HepG2 (cell line): ENCODE results near the gene MOCS1. TPM values are rescaled to one million over a fixed set of nuclear protein-coding genes. Genes with fewer than 3 reads are reported as not detected.

Experiments
- ATAC-seq: fragments of 200-7000 bp; cut with Tn5 transposase; 3 replicates; pipeline ENCODE4 v1.9.1; 2020; ENCODE audit warnings: mild to moderate bottlenecking, moderate library complexity
- BruUV-seq: library from RNA; stranded (reverse); fragments of 400-500 nt; replicated peaks from 2 replicates; lab custom pipeline; 2021; lab: Mats Ljungman, UMichigan
- CTCF ChIA-PET: fragments of 300-600 bp; formaldehyde crosslinking; extraction: SDS; loops from one replicate; lab custom pipeline; 2021; ENCODE audit warnings: low total read pairs, inconsistent platforms, low intra/inter-chr PET ratio; lab: Yijun Ruan, JAX
- POLR2A ChIA-PET: fragments of 350-600 bp; sonication (Branson Sonifier 250); formaldehyde crosslinking; loops from one replicate; lab custom pipeline; 2020; ENCODE audit warnings: antibody characterized with exemption, inconsistent platforms; lab: Yijun Ruan, JAX
- DNase-seq: peaks from one replicate; pipeline ENCODE4 v3.0.0-alpha.2; 2015; ENCODE audit warnings: low spot score
- FAIRE-seq: peaks from 3 replicates; lab custom pipeline; 2011; peaks lifted over from hg19 to GRCh38; lab: Jason Lieb, UNC
- H2AFZ ChIP-seq: one replicate; pipeline ENCODE4 v1.6.1; 2011; ENCODE audit warnings: low read length, inconsistent platforms
- H3K27ac ChIP-seq: fragments of 300-600 bp; 3 replicates; pipeline ENCODE4 v1.8.0; 2011; ENCODE audit warnings: mixed run types, mild to moderate bottlenecking, mixed read lengths, low read length, inconsistent platforms; ENCODE audit not compliant: insufficient read depth; ENCODE audit errors: extremely low read length
- H3K27me3 ChIP-seq, 2 experiments: fragments of 200-600 bp in 1 of 2; 2 replicates in 1 of 2; 3 replicates in 1 of 2; pipeline versions ENCODE4 v1.6.0 to v1.8.0; 2011; ENCODE audit warnings: low read length in 2 of 2, mild to moderate bottlenecking in 2 of 2, moderate library complexity in 2 of 2, inconsistent platforms in 1 of 2; ENCODE audit not compliant: insufficient read depth in 2 of 2, control insufficient read depth in 1 of 2
- H3K36me3 ChIP-seq, 2 experiments: fragments of 200-600 bp in 1 of 2; replicated peaks in 1 of 2; 2 replicates in 1 of 2; 3 replicates in 1 of 2; pipeline versions ENCODE4 v1.5.1 to v1.8.0; 2011; ENCODE audit warnings: low read length in 2 of 2, inconsistent platforms in 1 of 2; ENCODE audit not compliant: insufficient read depth in 2 of 2, control insufficient read depth in 1 of 2
- H3K4me1 ChIP-seq: 2 replicates; pipeline ENCODE4 v1.5.1; 2012; ENCODE audit warnings: low read length, inconsistent platforms; ENCODE audit not compliant: insufficient read depth
- H3K4me2 ChIP-seq: 2 replicates; pipeline ENCODE4 v1.6.0; 2011; ENCODE audit warnings: low read depth, low read length, inconsistent platforms
- H3K4me3 ChIP-seq, 3 experiments: fragments of 200-600 bp in 1 of 3; sonication (generic), shearing (Covaris generic) in 1 of 3; replicated peaks in 1 of 3; 2 replicates each; pipeline ENCODE4 v1.5.1; 2011 to 2016; ENCODE audit warnings: low read length in 3 of 3, inconsistent platforms in 2 of 3, low read depth in 2 of 3, mild to moderate bottlenecking in 2 of 3, control low read depth in 1 of 3, mixed read lengths in 1 of 3; ENCODE audit not compliant: insufficient read depth in 1 of 3
- H3K79me2 ChIP-seq: one replicate; pipeline ENCODE4 v1.6.1; 2011; ENCODE audit warnings: low read length, inconsistent platforms; ENCODE audit not compliant: insufficient read depth
- H3K9ac ChIP-seq: 2 replicates; pipeline ENCODE4 v1.6.0; 2011; ENCODE audit warnings: mild to moderate bottlenecking, low read depth, low read length, inconsistent platforms; ENCODE audit not compliant: insufficient read depth
- H3K9me3 ChIP-seq: 2 replicates; pipeline ENCODE4 v1.5.1; 2012; ENCODE audit warnings: mild to moderate bottlenecking, low read length
- H4K20me1 ChIP-seq: 2 replicates; pipeline ENCODE4 v1.6.0; 2011; ENCODE audit warnings: inconsistent platforms, mild to moderate bottlenecking, low read length, moderate library complexity; ENCODE audit not compliant: insufficient read depth
- HMG20B ChIP-seq: conservative IDR thresholded peaks from 2 replicates; pipeline ENCODE4 v1.6.1; 2016; ENCODE audit warnings: missing genetic modification reagents, missing compliant biosample characterization
- SALL2 ChIP-seq: sonication (generic); formaldehyde crosslinking; IDR thresholded peaks from 2 replicates; pipeline ENCODE4 v1.8.1; 2023; ENCODE audit warnings: mild to moderate bottlenecking, missing genetic modification reagents, inconsistent platforms
- ZNF160 ChIP-seq: sonication (generic); formaldehyde crosslinking; IDR thresholded peaks from 2 replicates; pipeline ENCODE4 v1.8.0; 2022; ENCODE audit warnings: mild to moderate bottlenecking, inconsistent platforms, missing genetic modification reagents
- ZNF558 ChIP-seq: sonication (generic); formaldehyde crosslinking; IDR thresholded peaks from 2 replicates; pipeline ENCODE4 v1.9.0; 2022; ENCODE audit warnings: mild to moderate bottlenecking, missing genetic modification reagents, borderline replicate concordance
- WGBS: methylation state at CpG from one replicate; pipeline ENCODE4 v1.1.6; 2017; ENCODE audit warnings: low lambda C conversion rate; 5-methylcytosine and 5-hydroxymethylcytosine counted together
- in situ Hi-C: cut with HindIII; loops from 2 replicates; pipeline ENCODE4 v1.10.0; 2017; ENCODE audit warnings: low pct_unique_long_range_greater_than_20kb; ENCODE audit not compliant: extremely low pct_ligation_motif_present
- intact Hi-C: fragments of 100-400 bp; cut with micrococcal nuclease; formaldehyde crosslinking; loops from one replicate; pipeline ENCODE4 v1.10.0; 2022; ENCODE audit not compliant: unreplicated experiment
- polyA plus RNA-seq, 8 experiments: library from polyadenylated mRNA; depleted of rRNA in 3 of 8; stranded (reverse) in 7 of 8; unstranded in 1 of 8; fragments of >200 nt; fragmentation: Illumina TruSeq in 4 of 8; extraction: Trizol in 4 of 8; gene quantifications; 2 replicates each; pipeline versions ENCODE4 v1.2.1 to v1.2.3, GENCODE V29; 2011 to 2016; ENCODE audit warnings: low read depth in 4 of 8, missing spikeins in 1 of 8, mixed read lengths in 1 of 8; ENCODE audit not compliant: insufficient read depth in 1 of 8
- total RNA-seq, 5 experiments: library from RNA; depleted of rRNA; stranded (reverse); fragments of >200 nt; fragmentation: Illumina TruSeq; extraction: Trizol; gene quantifications; 2 replicates each; pipeline ENCODE4 v1.2.3, GENCODE V29; 2016; ENCODE audit warnings: low read depth in 1 of 5
- TF ChIP-seq, protein P1 (sequence below): sonication (generic); formaldehyde crosslinking; IDR thresholded peaks from 2 replicates; pipeline ENCODE4 v1.5.0; 2020; ENCODE audit warnings: missing genetic modification reagents
- TF ChIP-seq, protein P2 (sequence below), 2 experiments: sonication (generic) in 1 of 2; formaldehyde crosslinking in 1 of 2; IDR thresholded peaks; 2 replicates each; pipeline versions ENCODE4 v1.5.1 to v1.6.1; 2011 to 2020; ENCODE audit warnings: borderline replicate concordance in 1 of 2, low read depth in 1 of 2, low read length in 1 of 2, mild to moderate bottlenecking in 1 of 2, missing genetic modification reagents in 1 of 2, moderate library complexity in 1 of 2

Gene MOCS1
- total and polyA plus RNA-seq, 2 of the 13 experiments (the other 11 are each of a cell fraction or from before 2014, with no cell fraction given): 5.3 to 11.7 TPM

GRCh38 chr6:39922821-39923220, 11.4 kb downstream of the MOCS1 start:
- H3K27me3 ChIP-seq: no peaks in the 10 kb centered on the region
- no TSS peak for BruUV-seq
- peaks cover 7% of the 10 kb centered on the region; the same call in 1 of the 2 replicates for H3K4me1 ChIP-seq
- DNase-seq: no peak
- H3K9me3 ChIP-seq: no peaks in the 10 kb centered on the region
- in situ Hi-C loops: no loop called here
- ATAC-seq: no peak
- no peaks in the 10 kb centered on the region for H3K79me2 ChIP-seq
- no peak overlapping the region for H3K9ac ChIP-seq
- 85% methylated on average over 5 of the region's 5 CpGs for WGBS
- H4K20me1 ChIP-seq: no peaks in the 10 kb centered on the region
- POLR2A ChIA-PET: interaction anchor here (2.3 kb wide), 1 partner anchor 12 kb away, joined by 7 read pairs; the partner anchor contains the start of gene MOCS1
- CTCF ChIA-PET: no interaction called here
- H2AFZ ChIP-seq: no peak overlapping the region
- no peak for TF ChIP-seq ZNF160 (CRISPR knock-in tag)
- no peak for TF ChIP-seq ZNF558 (CRISPR knock-in tag)
- H3K36me3 ChIP-seq: peaks cover 7 to 10% of the 10 kb centered on the region in 2 experiments; a peak in 3 of 5 replicates
- FAIRE-seq: no peak
- H3K4me2 ChIP-seq: no peak overlapping the region
- intact Hi-C loops: no loop called here
- no peak overlapping the region for H3K4me3 ChIP-seq
- H3K27ac ChIP-seq: no peak overlapping the region

- H3K9ac ChIP-seq: no peak overlapping the region
- CTCF ChIA-PET: no interaction called here
- DNase-seq (no peak), ATAC-seq (no peak), FAIRE-seq (no peak)
- no peak overlapping the region for H3K4me3 ChIP-seq
- in situ Hi-C loops: no loop called here
- no peaks in the 10 kb centered on the region for H3K9me3 ChIP-seq
- no peaks in the 10 kb centered on the region for H3K27me3 ChIP-seq
- no peaks in the 10 kb centered on the region for H4K20me1 ChIP-seq
- intact Hi-C loops: no loop called here
- BruUV-seq: no TSS peak
- no peak for TF ChIP-seq SALL2 (CRISPR knock-in tag)
- TF ChIP-seq, protein P1, sequence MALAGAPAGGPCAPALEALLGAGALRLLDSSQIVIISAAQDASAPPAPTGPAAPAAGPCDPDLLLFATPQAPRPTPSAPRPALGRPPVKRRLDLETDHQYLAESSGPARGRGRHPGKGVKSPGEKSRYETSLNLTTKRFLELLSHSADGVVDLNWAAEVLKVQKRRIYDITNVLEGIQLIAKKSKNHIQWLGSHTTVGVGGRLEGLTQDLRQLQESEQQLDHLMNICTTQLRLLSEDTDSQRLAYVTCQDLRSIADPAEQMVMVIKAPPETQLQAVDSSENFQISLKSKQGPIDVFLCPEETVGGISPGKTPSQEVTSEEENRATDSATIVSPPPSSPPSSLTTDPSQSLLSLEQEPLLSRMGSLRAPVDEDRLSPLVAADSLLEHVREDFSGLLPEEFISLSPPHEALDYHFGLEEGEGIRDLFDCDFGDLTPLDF (CRISPR knock-in tag): no peak
- TF ChIP-seq, protein P2, sequence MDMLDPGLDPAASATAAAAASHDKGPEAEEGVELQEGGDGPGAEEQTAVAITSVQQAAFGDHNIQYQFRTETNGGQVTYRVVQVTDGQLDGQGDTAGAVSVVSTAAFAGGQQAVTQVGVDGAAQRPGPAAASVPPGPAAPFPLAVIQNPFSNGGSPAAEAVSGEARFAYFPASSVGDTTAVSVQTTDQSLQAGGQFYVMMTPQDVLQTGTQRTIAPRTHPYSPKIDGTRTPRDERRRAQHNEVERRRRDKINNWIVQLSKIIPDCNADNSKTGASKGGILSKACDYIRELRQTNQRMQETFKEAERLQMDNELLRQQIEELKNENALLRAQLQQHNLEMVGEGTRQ (IDR thresholded peaks at IDR 0.05; ENCODE audit: low read depth, low read length): no peak
- TF ChIP-seq, protein P2 (CRISPR knock-in tag; IDR thresholded peaks at IDR 0.05; ENCODE audit: borderline replicate concordance): no peak
- no peak for TF ChIP-seq HMG20B (CRISPR knock-in tag)
- H3K36me3 ChIP-seq: peaks cover 4 to 14% of the 10 kb centered on the region in 2 experiments; a peak in 4 of 5 replicates
- H3K79me2 ChIP-seq: no peaks in the 10 kb centered on the region
- H3K4me2 ChIP-seq: no peak overlapping the region
- no peak overlapping the region for H2AFZ ChIP-seq
- WGBS: 96% methylated on average over 3 of the region's 3 CpGs
- H3K4me1 ChIP-seq: peaks cover 7% of the 10 kb centered on the region; the same call in 1 of the 2 replicates
- H3K27ac ChIP-seq: no peak overlapping the region
- POLR2A ChIA-PET: no interaction called here
Observed at GRCh38 chr6:39920157-39920556, 14.1 kb downstream of the MOCS1 start.
